Left ventricle myocardium inferior (tissue), 1 donor: ENCODE results near the gene PIH1D1. TPM values are rescaled to one million over a fixed set of nuclear protein-coding genes. Genes with fewer than 3 reads are reported as not detected.
"Not testable (repeated sequence)": the region's sequence is repeated elsewhere in the genome, so short reads cannot be mapped to it uniquely, and the experiment has no call there.

Experiments
- DNase-seq: peaks from one replicate; pipeline ENCODE4 v3.0.0-alpha.2; 2020
- H3K27ac ChIP-seq: fragments of 200-600 bp; replicated peaks from 2 replicates; pipeline ENCODE4 v1.8.0; 2021
- H3K27me3 ChIP-seq: fragments of 200-600 bp; 2 replicates; pipeline ENCODE4 v1.8.0; 2021; ENCODE audit warnings: low read depth
- H3K36me3 ChIP-seq: fragments of 200-600 bp; 2 replicates; pipeline ENCODE4 v1.8.0; 2021
- H3K4me1 ChIP-seq: fragments of 200-600 bp; 2 replicates; pipeline ENCODE4 v1.8.0; 2021
- H3K4me3 ChIP-seq: fragments of 200-600 bp; 2 replicates; pipeline ENCODE4 v1.8.0; 2021; ENCODE audit warnings: mild to moderate bottlenecking, moderate library complexity
- H3K9me3 ChIP-seq: fragments of 200-600 bp; replicated peaks from 2 replicates; pipeline ENCODE4 v1.8.0; 2021
- CTCF ChIP-seq: fragments of 200-600 bp; IDR thresholded peaks from 2 replicates; pipeline ENCODE4 v1.8.0; 2021; ENCODE audit warnings: antibody characterized with exemption, mild to moderate bottlenecking, borderline replicate concordance
- intact Hi-C: fragments of 100-400 bp; cut with micrococcal nuclease; formaldehyde crosslinking; loops from one replicate; pipeline ENCODE4 v1.11.0; 2022
- total RNA-seq: library from RNA; stranded (reverse); fragmentation: NEBNext Ultra II Directional; extraction: Animal tissue kit (Norgen Biotek cat#: 25700); gene quantifications from one replicate; pipeline ENCODE4 v1.2.1, GENCODE V29; 2021
- donor health status: DM: no; HTN: yes; CAD: no; lungs with severe emphysema.

PIH1D1 gene
- total RNA-seq, 1 donor from 2014 or later, result 24.7 TPM

GRCh38 chr19:49465371-49465770 is 13.8 kb upstream of the PIH1D1 start:
- no peak overlapping the region for H3K27ac ChIP-seq
- H3K4me1 ChIP-seq, result peaks cover 21% of the 10 kb centered on the region
- H3K36me3 ChIP-seq, result peaks cover 26% of the 10 kb centered on the region
- H3K9me3 ChIP-seq, result no peaks in the 10 kb centered on the region
- DNase-seq, result no peak
- intact Hi-C loops, result no loop called here
- H3K4me3 ChIP-seq, result no peak overlapping the region
- TF ChIP-seq CTCF, result no peak
- no peaks in the 10 kb centered on the region for H3K27me3 ChIP-seq

GRCh38 chr19:49463960-49464740 is 12.5 kb upstream of the PIH1D1 start:
- H3K4me3 ChIP-seq, result no peak overlapping the region
- peaks cover 9% of the 10 kb centered on the region for H3K4me1 ChIP-seq
- no peaks in the 10 kb centered on the region for H3K9me3 ChIP-seq
- no peaks in the 10 kb centered on the region for H3K27me3 ChIP-seq
- TF ChIP-seq CTCF, result no peak
- no peak for DNase-seq
- peaks cover 39% of the 10 kb centered on the region for H3K36me3 ChIP-seq
- intact Hi-C loops, result no loop called here
- H3K27ac ChIP-seq, result no peak overlapping the region

- no peak for DNase-seq
- no peak for TF ChIP-seq CTCF
- Histone ChIP-seq H3K4me3 (no peak overlapping the region), H3K27me3 (no peaks in the 10 kb centered on the region), H3K27ac (no peak overlapping the region), H3K9me3 (no peaks in the 10 kb centered on the region), H3K36me3 (peaks cover 40% of the 10 kb centered on the region), H3K4me1 (peaks cover 8% of the 10 kb centered on the region)
- intact Hi-C loops, result no loop called here
Measured at GRCh38 chr19:49462492-49462891, 10.9 kb upstream of the PIH1D1 start.

DNA sequence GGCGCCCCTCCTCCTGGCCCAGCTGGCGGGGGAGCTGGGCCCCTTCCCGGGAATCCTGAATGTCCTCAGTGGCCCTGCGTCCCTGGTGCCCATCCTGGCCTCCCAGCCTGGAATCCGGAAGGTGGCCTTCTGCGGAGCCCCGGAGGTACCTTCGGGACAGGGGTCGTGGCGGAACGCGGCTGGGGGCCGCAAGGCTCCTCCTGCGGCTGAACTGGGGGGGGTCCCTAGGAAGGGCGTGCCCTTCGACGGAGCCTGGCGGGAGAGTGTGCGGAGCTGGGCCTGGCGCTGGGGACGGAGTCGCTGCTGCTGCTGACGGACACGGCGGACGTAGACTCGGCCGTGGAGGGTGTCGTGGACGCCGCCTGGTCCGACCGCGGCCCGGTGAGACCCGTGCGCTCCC is 10.0 kb upstream of the PIH1D1 start:
- Histone ChIP-seq H3K36me3 (peaks cover 37% of the 10 kb centered on the region), H3K4me3 (no peak overlapping the region), H3K27ac (no peak overlapping the region), H3K27me3 (no peaks in the 10 kb centered on the region), H3K9me3 (no peaks in the 10 kb centered on the region), H3K4me1 (peaks cover 16% of the 10 kb centered on the region)
- TF ChIP-seq CTCF, result no peak
- DNase-seq, result no peak
- intact Hi-C loops, result no loop called here

DNA sequence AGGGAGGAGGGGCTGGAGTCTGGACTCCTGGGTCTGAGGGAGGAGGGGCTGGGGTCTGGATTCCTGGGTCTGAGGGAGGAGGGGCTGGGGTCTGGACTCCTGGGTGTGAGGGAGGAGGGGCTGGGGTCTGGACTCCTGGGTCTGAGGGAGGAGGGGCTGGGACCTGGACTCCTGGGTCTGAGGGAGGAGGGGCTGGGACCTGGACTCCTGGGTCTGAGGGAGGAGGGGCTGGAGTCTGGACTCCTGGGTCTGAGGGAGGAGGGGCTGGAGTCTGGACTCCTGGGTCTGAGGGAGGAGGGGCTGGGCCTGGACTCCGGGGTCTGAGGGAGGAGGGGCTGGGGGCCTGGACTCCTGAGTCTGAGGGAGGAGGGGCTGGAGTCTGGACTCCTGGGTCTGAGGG is 9.5 kb upstream of the PIH1D1 start:
- peaks cover 21% of the 10 kb centered on the region for H3K4me1 ChIP-seq
- intact Hi-C loops, H3K4me3 ChIP-seq, H3K27me3 ChIP-seq, H3K27ac ChIP-seq, H3K9me3 ChIP-seq, DNase-seq: not testable (repeated sequence)
- peaks cover 33% of the 10 kb centered on the region for H3K36me3 ChIP-seq

DNA sequence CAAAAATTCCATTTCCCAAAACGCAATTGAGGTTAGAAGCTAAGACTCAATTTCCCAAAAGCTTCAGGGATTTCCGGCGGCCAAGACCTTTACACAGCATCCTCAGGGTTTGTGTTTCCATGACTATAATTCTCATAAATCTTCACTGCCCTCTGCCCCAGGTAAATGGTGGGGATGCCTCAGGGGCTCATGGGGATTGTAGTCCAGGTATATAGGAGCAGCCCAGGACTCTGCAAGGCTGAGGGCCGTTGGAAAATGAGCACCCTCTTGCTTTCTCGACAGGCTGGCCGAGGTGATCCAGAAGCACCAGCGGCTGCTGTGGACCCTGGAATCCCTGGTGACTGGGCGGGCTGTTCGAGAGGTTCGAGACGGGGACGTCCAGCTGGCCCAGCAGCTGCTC is 7.8 kb upstream of the PIH1D1 start:
- Histone ChIP-seq H3K27me3 (no peaks in the 10 kb centered on the region), H3K9me3 (no peaks in the 10 kb centered on the region), H3K27ac (no peak overlapping the region), H3K4me1 (peaks cover 27% of the 10 kb centered on the region), H3K4me3 (no peak overlapping the region), H3K36me3 (peaks cover 22% of the 10 kb centered on the region)
- DNase-seq, result no peak
- intact Hi-C loops, result no loop called here
- no peak for TF ChIP-seq CTCF
